Lung (tissue), 12 donors: Measurements from ENCODE around the gene SUPT6H. TPM values are rescaled to one million over a fixed set of nuclear protein-coding genes. Genes with fewer than 3 reads are reported as not detected.

Experiments
- ATAC-seq: fragments of 200-7000 bp; cut with Tn5 transposase; one replicate; pipeline ENCODE4 v1.9.1; 2020; ENCODE audit warnings: moderate number of reproducible peaks; ENCODE audit not compliant: insufficient read depth, low FRiP score
- DNase-seq, 3 donors: peaks; one replicate each; pipeline ENCODE4 v3.0.0-alpha.2; 2013 to 2017
- H3K27ac ChIP-seq, 2 donors: one replicate each; pipeline ENCODE4 v1.5.1; 2013; ENCODE audit warnings: mild to moderate bottlenecking in 2 of 2, moderate library complexity in 2 of 2, control low read depth in 1 of 2, inconsistent platforms in 1 of 2, low read depth in 1 of 2, low read length in 1 of 2
- H3K27me3 ChIP-seq, 3 donors: one replicate each; pipeline ENCODE4 v1.5.1; 2013; ENCODE audit warnings: low read length in 2 of 3; ENCODE audit not compliant: control insufficient read depth in 3 of 3, insufficient read depth in 3 of 3
- H3K36me3 ChIP-seq, 4 donors: one replicate each; pipeline ENCODE4 v1.5.1; 2013; ENCODE audit warnings: low read length in 4 of 4, mild to moderate bottlenecking in 1 of 4, moderate library complexity in 1 of 4; ENCODE audit not compliant: control insufficient read depth in 4 of 4, insufficient read depth in 4 of 4
- H3K4me1 ChIP-seq, 5 donors: one replicate each; pipeline ENCODE4 v1.5.1; 2013; ENCODE audit warnings: low read length in 5 of 5, mild to moderate bottlenecking in 2 of 5, moderate library complexity in 1 of 5; ENCODE audit not compliant: control insufficient read depth in 5 of 5, insufficient read depth in 5 of 5
- H3K4me3 ChIP-seq: one replicate; pipeline ENCODE4 v1.5.1; 2013; ENCODE audit warnings: mild to moderate bottlenecking, control low read depth, moderate library complexity
- H3K9ac ChIP-seq, 2 donors: one replicate each; pipeline ENCODE4 v1.5.1; 2013; ENCODE audit warnings: low read length in 2 of 2, control low read depth in 1 of 2; ENCODE audit not compliant: insufficient read depth in 1 of 2
- H3K9me3 ChIP-seq, 4 donors: one replicate each; pipeline ENCODE4 v1.5.1; 2013; ENCODE audit warnings: low read length in 3 of 4, mild to moderate bottlenecking in 1 of 4, moderate library complexity in 1 of 4; ENCODE audit not compliant: control insufficient read depth in 4 of 4, insufficient read depth in 3 of 4
- CTCF ChIP-seq: IDR thresholded peaks from 2 replicates; pipeline ENCODE4 v1.5.1; 2012; ENCODE audit warnings: mild to moderate bottlenecking; ENCODE audit errors: control extremely low read depth, extremely low read depth
- WGBS, 2 donors: extraction: QIAGEN DNeasy Blood & Tissue Kit; methylation state at CpG; one replicate each; pipeline ENCODE4 v1.1.7; 2013; 5-methylcytosine and 5-hydroxymethylcytosine counted together
- polyA plus RNA-seq, 2 donors: library from polyadenylated mRNA; stranded (reverse); fragments of 200-250 nt; gene quantifications; one replicate each; pipeline ENCODE4 v1.2.1, GENCODE V29; 2013
- total RNA-seq, 2 donors: library from RNA; depleted of rRNA in 1 of 2; stranded (reverse); fragments of >200 nt in 1 of 2; gene quantifications; one replicate each; pipeline ENCODE4 v1.2.1, GENCODE V29; 2014 to 2021
- donor health status: control.
- donor health status: control.
- donor health status: Bipolar disorder and iron deficiency.
- donor health status: healthy.
- donor health status: DM: yes; HTN: yes; CAD: no.

SUPT6H gene
- total and polyA plus RNA-seq, 4 donors, result 27.5 to 96.4 (median 48.6) TPM

GRCh38 chr17:28740406-28741357 lies 78.7 kb downstream of the SUPT6H start:
- 59 to 83% methylated on average over 10 of the region's 10 CpGs for WGBS, 2 donors
- H3K4me1 ChIP-seq, result peaks cover 0 to 14% (median 2%) of the 10 kb centered on the region in 5 donors
- H3K27ac ChIP-seq, result no peak overlapping the region
- H3K27me3 ChIP-seq, result no peaks in the 10 kb centered on the region
- H3K9ac ChIP-seq, result no peak overlapping the region
- no peak for TF ChIP-seq CTCF
- ATAC-seq, result no peak
- H3K4me3 ChIP-seq, result no peak overlapping the region
- no peaks in the 10 kb centered on the region for H3K9me3 ChIP-seq
- H3K36me3 ChIP-seq, result no peaks in the 10 kb centered on the region
- DNase-seq, result no peak

- DNase-seq (no peak), ATAC-seq (no peak)
- Histone ChIP-seq H3K9ac (no peak overlapping the region), H3K9me3 (no peaks in the 10 kb centered on the region), H3K27me3 (no peaks in the 10 kb centered on the region), H3K4me3 (no peak overlapping the region), H3K36me3 (peaks cover 0 to 3% (median 0%) of the 10 kb centered on the region in 4 donors), H3K4me1 (peaks cover 0 to 24% (median 7%) of the 10 kb centered on the region in 5 donors), H3K27ac (peak overlapping the region in 1 of 2 donors; percentile 46)
- 47 to 70% methylated on average over 19 of the region's 19 CpGs for WGBS, 2 donors
- no peak for TF ChIP-seq CTCF
These were observed 79.6 kb downstream of the SUPT6H start for GRCh38 chr17:28741358-28742349.

GRCh38 chr17:28743243-28744103 lies 81.5 kb downstream of the SUPT6H start, which contains the start of gene TRAF4:
TRAF4 (plus strand) TSS chr17:28744011; CDS start chr17:28744113, 102 bp downstream.
- WGBS, 2 donors, result 1 to 2% methylated on average over 38 to 70 of the region's 70 CpGs
- Histone ChIP-seq H3K4me3 (peak within 1 kb of the TSS; percentile 68), H3K4me1 (peaks cover 0 to 41% (median 12%) of the 10 kb centered on the region in 5 donors), H3K27me3 (no peaks in the 10 kb centered on the region), H3K27ac (peak within 1 kb of the TSS; percentile 27 to 96), H3K9ac (peak within 1 kb of the TSS; percentile 95 to 97), H3K9me3 (no peaks in the 10 kb centered on the region), H3K36me3 (peaks cover 0 to 16% (median 8%) of the 10 kb centered on the region in 4 donors)
- no peak for TF ChIP-seq CTCF
- DNase-seq (peak; percentile 90 to 94 (median 91)), ATAC-seq (peak; percentile 83)
